ENCODE measurements around the gene TRABD2B. TPM values are rescaled to one million over a fixed set of nuclear protein-coding genes. Genes with fewer than 3 reads are reported as not detected.

TRABD2B gene
- total and polyA plus RNA-seq, 8 donors, result 1.6 to 3.8 (median 3.0) TPM

DNA sequence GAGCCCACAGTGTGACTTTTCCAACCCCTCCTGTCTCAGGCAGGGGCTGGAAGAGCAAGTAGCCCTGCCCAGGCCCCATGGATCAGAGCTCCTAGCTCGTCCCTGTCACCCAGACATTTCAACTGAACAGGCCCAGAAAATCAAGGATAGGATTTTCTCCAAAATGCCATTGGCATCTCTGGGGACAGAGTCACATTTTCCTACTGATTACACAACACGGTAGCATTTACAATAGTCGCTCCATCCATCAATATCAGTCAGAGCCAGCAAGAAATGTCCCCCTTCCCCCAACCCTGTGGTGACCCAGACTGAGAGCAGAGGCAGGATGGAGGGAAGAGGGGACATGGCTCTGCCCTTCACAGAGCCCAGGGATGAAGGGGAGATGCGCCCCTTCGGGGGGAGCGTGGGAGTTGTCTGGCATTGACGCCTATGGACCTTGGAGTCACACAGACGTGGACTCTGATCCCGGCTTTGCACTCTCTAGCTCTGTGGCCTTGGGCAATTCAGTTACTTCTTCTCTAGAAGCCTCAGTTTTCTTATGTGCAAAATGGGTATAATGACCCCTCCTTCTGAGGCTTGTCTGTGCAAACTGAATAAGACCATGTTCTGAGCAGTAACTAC, 283.7 kb downstream of the TRABD2B start:
- no peak for ATAC-seq
- peaks cover 0 to 28% (median 0%) of the 10 kb centered on the region in 4 donors for H3K27me3 ChIP-seq
- no peaks in the 10 kb centered on the region for H3K9me3 ChIP-seq
- no peak overlapping the region for H3K4me3 ChIP-seq
- H3K36me3 ChIP-seq, result no peaks in the 10 kb centered on the region
- 51 to 59% methylated on average over 9 of the region's 9 CpGs for WGBS, 2 donors
- intact Hi-C loops (cut with DNase I), result no loop called here
- DNase-seq, result no peak
- no peak for FAIRE-seq
- H3K4me1 ChIP-seq, result peaks cover 0 to 17% (median 0%) of the 10 kb centered on the region in 3 donors
- no peak overlapping the region for H3K27ac ChIP-seq
- TF ChIP-seq, protein P1, sequence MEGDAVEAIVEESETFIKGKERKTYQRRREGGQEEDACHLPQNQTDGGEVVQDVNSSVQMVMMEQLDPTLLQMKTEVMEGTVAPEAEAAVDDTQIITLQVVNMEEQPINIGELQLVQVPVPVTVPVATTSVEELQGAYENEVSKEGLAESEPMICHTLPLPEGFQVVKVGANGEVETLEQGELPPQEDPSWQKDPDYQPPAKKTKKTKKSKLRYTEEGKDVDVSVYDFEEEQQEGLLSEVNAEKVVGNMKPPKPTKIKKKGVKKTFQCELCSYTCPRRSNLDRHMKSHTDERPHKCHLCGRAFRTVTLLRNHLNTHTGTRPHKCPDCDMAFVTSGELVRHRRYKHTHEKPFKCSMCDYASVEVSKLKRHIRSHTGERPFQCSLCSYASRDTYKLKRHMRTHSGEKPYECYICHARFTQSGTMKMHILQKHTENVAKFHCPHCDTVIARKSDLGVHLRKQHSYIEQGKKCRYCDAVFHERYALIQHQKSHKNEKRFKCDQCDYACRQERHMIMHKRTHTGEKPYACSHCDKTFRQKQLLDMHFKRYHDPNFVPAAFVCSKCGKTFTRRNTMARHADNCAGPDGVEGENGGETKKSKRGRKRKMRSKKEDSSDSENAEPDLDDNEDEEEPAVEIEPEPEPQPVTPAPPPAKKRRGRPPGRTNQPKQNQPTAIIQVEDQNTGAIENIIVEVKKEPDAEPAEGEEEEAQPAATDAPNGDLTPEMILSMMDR (IDR thresholded peaks at IDR 0.05), result no peak

- ATAC-seq (no peak), DNase-seq (no peak), FAIRE-seq (no peak)
- peaks cover 0 to 31% (median 0%) of the 10 kb centered on the region in 4 donors for H3K27me3 ChIP-seq
- no peak overlapping the region for H3K27ac ChIP-seq
- peaks cover 0 to 17% (median 0%) of the 10 kb centered on the region in 3 donors for H3K4me1 ChIP-seq
- no peaks in the 10 kb centered on the region for H3K9me3 ChIP-seq
- 56 to 65% methylated on average over 16 of the region's 16 CpGs for WGBS, 2 donors
- intact Hi-C loops (cut with DNase I), result no loop called here
- TF ChIP-seq, protein P1 (IDR thresholded peaks at IDR 0.05), result no peak
- H3K36me3 ChIP-seq, result no peaks in the 10 kb centered on the region
- no peak overlapping the region for H3K4me3 ChIP-seq
These were observed 284.4 kb downstream of the TRABD2B start for GRCh38 chr1:47712596-47713299.

DNA sequence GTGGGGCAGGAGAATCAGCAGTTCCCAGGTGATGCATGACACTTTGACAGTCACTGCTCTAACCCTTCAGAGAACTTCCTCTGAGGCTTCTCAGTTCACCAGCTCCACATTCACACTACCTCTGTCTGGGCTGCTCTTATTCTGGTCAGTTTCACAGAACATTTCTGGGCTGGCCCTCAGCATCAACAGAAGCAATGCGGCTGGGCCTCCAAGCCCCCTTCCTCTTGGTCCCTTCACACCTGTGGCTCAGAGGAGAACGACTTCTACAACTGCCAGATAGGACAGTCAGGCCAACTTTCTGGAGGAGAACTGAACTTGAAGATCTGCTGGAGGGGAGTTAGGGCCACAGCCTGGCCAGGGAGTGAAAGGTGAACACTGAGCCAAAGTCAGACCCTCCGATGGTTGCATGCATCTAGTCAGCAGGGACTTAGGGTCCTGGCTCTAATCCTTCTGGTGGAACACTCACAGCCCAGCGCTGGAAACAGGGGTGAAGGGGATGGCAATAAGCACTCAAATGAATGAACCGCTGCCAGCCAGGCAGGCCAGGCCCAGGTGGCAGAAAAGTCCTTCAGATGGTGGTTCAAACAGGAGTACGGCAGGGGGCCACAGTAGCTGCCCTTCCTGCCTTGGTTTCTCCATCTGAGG, 285.2 kb downstream of the TRABD2B start:
- no peaks in the 10 kb centered on the region for H3K9me3 ChIP-seq
- no peak for ATAC-seq
- 54 to 57% methylated on average over 6 of the region's 6 CpGs for WGBS, 2 donors

GRCh38 chr1:47711184-47711847, 285.9 kb downstream of the TRABD2B start:
- ATAC-seq (no peak), DNase-seq (no peak), FAIRE-seq (no peak)
- Histone ChIP-seq H3K36me3 (no peaks in the 10 kb centered on the region), H3K4me1 (peaks cover 0 to 17% (median 0%) of the 10 kb centered on the region in 3 donors), H3K27ac (no peak overlapping the region), H3K27me3 (peaks cover 0 to 31% (median 2%) of the 10 kb centered on the region in 4 donors), H3K4me3 (no peak overlapping the region), H3K9me3 (no peaks in the 10 kb centered on the region)
- TF ChIP-seq, protein P1 (IDR thresholded peaks at IDR 0.05), result no peak
- intact Hi-C loops (cut with DNase I), result no loop called here
- 37 to 40% methylated on average over 15 of the region's 15 CpGs for WGBS, 2 donors

More for the DNA sequence above, 285.2 kb downstream of the TRABD2B start:
- FAIRE-seq, result no peak
- peaks cover 0 to 17% (median 0%) of the 10 kb centered on the region in 3 donors for H3K4me1 ChIP-seq
- TF ChIP-seq, protein P1 (IDR thresholded peaks at IDR 0.05), result no peak
- peaks cover 0 to 31% (median 2%) of the 10 kb centered on the region in 4 donors for H3K27me3 ChIP-seq
- intact Hi-C loops (cut with DNase I), result no loop called here
- H3K36me3 ChIP-seq, result no peaks in the 10 kb centered on the region
- no peak overlapping the region for H3K27ac ChIP-seq
- no peak overlapping the region for H3K4me3 ChIP-seq
- no peak for DNase-seq

Other genes starting within 250 kb of the TRABD2B start
- gene SLC5A9, start 225.3 kb upstream of the TRABD2B start, total RNA-seq, result 1 to 10 TPM; 1.4 to 6.0 (median 3.9) TPM
- gene SLC5A9, start 225.3 kb upstream of the TRABD2B start, polyA plus RNA-seq, result 10 to 100 TPM in 1 of 2 donors, 1 to 10 TPM in 1; 9.5 to 20.9 TPM